CD8-positive, alpha-beta memory T cell (primary cell): Measurements from ENCODE around the gene GPAM. TPM values are rescaled to one million over a fixed set of nuclear protein-coding genes. Genes with fewer than 3 reads are reported as not detected.

Experiments used
- CTCF ChIA-PET: fragments of 350-600 bp; sonication (Branson Sonifier 250); formaldehyde crosslinking; loops from one replicate; lab custom pipeline; 2021; ENCODE audit warnings: antibody characterized with exemption; lab: Charles Lee
- POLR2A ChIA-PET: fragments of 350-600 bp; sonication (Branson Sonifier 250); formaldehyde crosslinking; loops from one replicate; lab custom pipeline; 2021; ENCODE audit warnings: antibody characterized with exemption; lab: Charles Lee
- DNase-seq, 5 donors: peaks; one replicate each; pipeline versions ENCODE4 v3.0.0 to v3.0.0-alpha.2; 2020 to 2022; ENCODE audit warnings: mixed read lengths in 1 of 5
- H3K27ac ChIP-seq: one replicate; pipeline ENCODE4 v1.7.0; 2013; ENCODE audit warnings: low read depth, mild to moderate bottlenecking, low read length, moderate library complexity
- H3K27me3 ChIP-seq: 2 replicates; pipeline ENCODE4 v1.7.0; 2013; ENCODE audit warnings: low read length, mild to moderate bottlenecking; ENCODE audit not compliant: insufficient read depth, poor library complexity, severe bottlenecking
- H3K36me3 ChIP-seq: 2 replicates; pipeline ENCODE4 v1.7.0; 2013; ENCODE audit warnings: mild to moderate bottlenecking, low read length, moderate library complexity; ENCODE audit not compliant: insufficient read depth
- H3K4me1 ChIP-seq: 2 replicates; pipeline ENCODE4 v1.7.0; 2013; ENCODE audit warnings: mild to moderate bottlenecking, low read length, moderate library complexity; ENCODE audit not compliant: insufficient read depth
- H3K4me3 ChIP-seq: 2 replicates; pipeline ENCODE4 v1.7.0; 2013; ENCODE audit warnings: mild to moderate bottlenecking, low read length
- H3K9me3 ChIP-seq: 2 replicates; pipeline ENCODE4 v1.7.0; 2013; ENCODE audit warnings: mild to moderate bottlenecking, low read length
- H3K27ac Mint-ChIP-seq, 8 donors: one replicate each; pipeline ENCODE4 v1.8.0; 2020 to 2021; ENCODE audit warnings: mixed read lengths in 8 of 8, mild to moderate bottlenecking in 6 of 8, inconsistent platforms in 3 of 8, moderate library complexity in 3 of 8
- H3K27me3 Mint-ChIP-seq, 2 donors: one replicate each; pipeline ENCODE4 v1.8.0; 2020 to 2021; ENCODE audit warnings: mixed read lengths in 2 of 2, mild to moderate bottlenecking in 1 of 2, moderate library complexity in 1 of 2
- H3K36me3 Mint-ChIP-seq, 3 donors: one replicate each; pipeline ENCODE4 v1.8.0; 2020 to 2021; ENCODE audit warnings: mixed read lengths in 3 of 3, inconsistent platforms in 1 of 3, mild to moderate bottlenecking in 1 of 3
- H3K4me1 Mint-ChIP-seq, 3 donors: one replicate each; pipeline ENCODE4 v1.8.0; 2020 to 2021; ENCODE audit warnings: mixed read lengths in 3 of 3, inconsistent platforms in 1 of 3, mild to moderate bottlenecking in 1 of 3
- H3K4me3 Mint-ChIP-seq, 7 donors: one replicate each; pipeline ENCODE4 v1.8.0; 2020 to 2021; ENCODE audit warnings: mixed read lengths in 7 of 7, mild to moderate bottlenecking in 6 of 7, moderate library complexity in 4 of 7, inconsistent platforms in 2 of 7
- H3K9me3 Mint-ChIP-seq, 5 donors: one replicate each; pipeline ENCODE4 v1.8.0; 2020 to 2022; ENCODE audit warnings: mixed read lengths in 5 of 5, mild to moderate bottlenecking in 3 of 5, moderate library complexity in 2 of 5, inconsistent platforms in 1 of 5
- polyA plus RNA-seq: library from polyadenylated mRNA; unstranded; fragments of 300-500 nt; fragmentation: Illumina TruSeq; gene quantifications from one replicate; pipeline ENCODE4 v1.2.3, GENCODE V29; 2021
- total RNA-seq, 2 experiments: library from RNA; stranded (reverse); gene quantifications; one replicate each; pipeline ENCODE4 v1.2.3, GENCODE V29; 2021

GPAM gene
- total and polyA plus RNA-seq, 3 experiments from 2014 or later, result 1.7 to 17.2 (median 16.4) TPM

GRCh38 chr10:112173206-112173605, 10.4 kb downstream of the GPAM start:
- H3K27ac Mint-ChIP-seq, result no peak overlapping the region
- no peaks in the 10 kb centered on the region for H3K27me3 Mint-ChIP-seq
- ChIA-PET CTCF (no interaction called here), POLR2A (no interaction called here)
- H3K9me3 ChIP-seq, result no peaks in the 10 kb centered on the region
- H3K27me3 ChIP-seq, result no peaks in the 10 kb centered on the region
- DNase-seq, result no peak
- H3K4me3 ChIP-seq, result no peak overlapping the region
- H3K4me1 Mint-ChIP-seq, result no peaks in the 10 kb centered on the region
- H3K36me3 Mint-ChIP-seq, result peaks cover 0 to 93% (median 33%) of the 10 kb centered on the region in 3 donors
- no peaks in the 10 kb centered on the region for H3K9me3 Mint-ChIP-seq
- peaks cover 9% of the 10 kb centered on the region for H3K36me3 ChIP-seq
- H3K27ac ChIP-seq, result no peak overlapping the region
- H3K4me3 Mint-ChIP-seq, result no peak overlapping the region
- H3K4me1 ChIP-seq, result no peaks in the 10 kb centered on the region

GRCh38 chr10:112168733-112169132, 14.8 kb downstream of the GPAM start:
- Histone ChIP-seq H3K9me3 (no peaks in the 10 kb centered on the region), H3K27ac (no peak overlapping the region), H3K4me3 (no peak overlapping the region), H3K27me3 (no peaks in the 10 kb centered on the region), H3K4me1 (no peaks in the 10 kb centered on the region), H3K36me3 (peaks cover 13% of the 10 kb centered on the region)
- ChIA-PET CTCF (interaction anchor here (0.8 kb wide), 1 partner anchor 1611 kb away, joined by 3 read pairs; no protein-coding TSS in a partner anchor), POLR2A (interaction anchor here (0.6 kb wide), 1 partner anchor 1888 kb away, joined by 7 read pairs; no protein-coding TSS in a partner anchor)
- Mint-ChIP-seq H3K4me3 (no peak overlapping the region), H3K27me3 (no peaks in the 10 kb centered on the region), H3K9me3 (no peaks in the 10 kb centered on the region), H3K36me3 (peaks cover 3 to 89% (median 42%) of the 10 kb centered on the region in 3 donors), H3K4me1 (no peaks in the 10 kb centered on the region), H3K27ac (no peak overlapping the region)
- no peak for DNase-seq

DNA sequence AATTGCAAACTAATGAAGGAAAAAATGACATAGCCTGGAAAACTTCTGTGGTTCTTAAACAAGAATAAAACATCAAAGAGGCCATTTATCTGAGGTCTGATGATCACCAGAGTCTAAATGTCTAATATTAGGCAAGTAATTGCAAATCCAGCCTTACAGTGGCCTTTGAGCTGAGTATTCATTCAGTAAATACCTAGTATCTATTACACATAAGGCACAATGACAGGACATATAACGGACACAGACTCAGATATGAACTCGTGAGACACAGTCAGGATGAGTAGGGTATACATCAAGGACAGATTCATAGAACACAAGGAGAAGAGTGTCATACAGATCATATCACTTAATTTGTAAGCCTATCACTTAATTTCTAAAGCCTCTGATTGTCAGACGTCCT, 16.8 kb downstream of the GPAM start:
- H3K36me3 Mint-ChIP-seq, result peaks cover 3 to 87% (median 41%) of the 10 kb centered on the region in 3 donors
- H3K27me3 Mint-ChIP-seq, result no peaks in the 10 kb centered on the region
- DNase-seq, result no peak
- POLR2A ChIA-PET, result no interaction called here
- Histone ChIP-seq H3K36me3 (peaks cover 14% of the 10 kb centered on the region), H3K4me3 (no peak overlapping the region), H3K4me1 (no peaks in the 10 kb centered on the region), H3K27me3 (no peaks in the 10 kb centered on the region), H3K27ac (no peak overlapping the region), H3K9me3 (no peaks in the 10 kb centered on the region)
- H3K9me3 Mint-ChIP-seq, result no peaks in the 10 kb centered on the region
- H3K27ac Mint-ChIP-seq, result no peak overlapping the region
- H3K4me1 Mint-ChIP-seq, result no peaks in the 10 kb centered on the region
- H3K4me3 Mint-ChIP-seq, result no peak overlapping the region
- CTCF ChIA-PET, result no interaction called here

DNA sequence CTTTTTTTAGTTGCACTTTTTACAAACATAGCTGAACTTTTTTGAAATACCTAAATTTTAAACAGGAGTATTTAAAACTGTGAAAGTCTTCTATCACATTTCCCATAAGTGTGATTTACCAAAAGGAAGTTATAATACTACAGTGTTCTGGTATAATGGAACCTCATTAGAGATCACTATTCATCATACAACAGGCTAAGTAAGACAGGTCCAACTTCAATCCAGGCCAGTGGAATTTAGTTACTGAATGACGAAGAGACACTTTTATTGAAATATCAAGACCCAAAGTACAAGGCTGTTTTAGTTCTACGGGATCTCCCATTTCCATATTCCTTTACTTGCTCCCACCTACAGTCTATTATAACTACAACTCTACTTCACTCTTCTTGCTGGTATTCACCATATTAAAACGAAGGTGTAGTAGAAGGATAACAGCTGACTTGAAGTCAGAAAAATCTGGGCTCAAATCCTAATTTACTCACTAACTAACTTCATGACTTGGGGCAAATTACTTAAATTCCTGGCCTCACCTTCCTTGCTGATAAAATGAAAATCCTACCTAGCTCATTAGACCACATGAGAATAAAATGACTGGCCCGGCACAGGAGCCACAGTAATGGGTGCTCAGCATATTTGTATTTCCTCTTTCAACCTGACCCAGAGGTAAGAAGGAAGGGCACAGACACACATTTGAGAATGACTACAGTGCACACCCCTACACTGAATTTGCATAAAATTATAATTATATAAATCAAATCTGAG, 21.6 kb downstream of the GPAM start:
- Mint-ChIP-seq H3K9me3 (no peaks in the 10 kb centered on the region), H3K27ac (peak overlapping the region in 1 of 8 donors; percentile 9), H3K36me3 (peaks cover 6 to 88% (median 50%) of the 10 kb centered on the region in 3 donors), H3K4me1 (no peaks in the 10 kb centered on the region), H3K4me3 (no peak overlapping the region), H3K27me3 (no peaks in the 10 kb centered on the region)
- no peak overlapping the region for H3K4me3 ChIP-seq
- H3K36me3 ChIP-seq, result peaks cover 25% of the 10 kb centered on the region
- H3K27ac ChIP-seq, result no peak overlapping the region
- H3K27me3 ChIP-seq, result no peaks in the 10 kb centered on the region
- no peaks in the 10 kb centered on the region for H3K4me1 ChIP-seq
- DNase-seq, result no peak
- CTCF ChIA-PET, result interaction anchor here (1.9 kb wide), 1 partner anchor 24 kb away, joined by 7 read pairs; no protein-coding TSS in a partner anchor
- POLR2A ChIA-PET, result no interaction called here
- no peaks in the 10 kb centered on the region for H3K9me3 ChIP-seq

DNA sequence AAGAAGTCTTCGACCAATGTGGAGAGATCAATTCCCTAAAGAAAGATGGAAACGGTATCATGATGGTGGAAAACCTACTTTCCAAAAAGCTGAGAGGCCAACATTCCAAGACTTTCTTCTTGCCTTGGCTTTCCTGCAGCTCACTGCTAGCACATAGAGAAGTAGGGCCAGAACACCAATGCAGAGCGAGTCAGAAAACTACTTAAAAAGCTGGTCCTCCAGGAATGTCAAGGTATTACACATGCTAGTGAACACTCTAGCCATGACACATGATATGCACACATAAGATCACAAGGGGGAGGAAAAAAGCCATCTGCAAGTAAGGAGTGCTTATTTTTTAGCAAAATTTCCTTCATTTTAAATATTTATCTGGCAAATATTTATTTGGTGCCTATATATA, 22.7 kb downstream of the GPAM start:
- peaks cover 26% of the 10 kb centered on the region for H3K36me3 ChIP-seq
- peak overlapping the region in 1 of 8 donors; percentile 39 for H3K27ac Mint-ChIP-seq
- no peaks in the 10 kb centered on the region for H3K9me3 ChIP-seq
- no peaks in the 10 kb centered on the region for H3K4me1 Mint-ChIP-seq
- CTCF ChIA-PET, result no interaction called here
- no peaks in the 10 kb centered on the region for H3K9me3 Mint-ChIP-seq
- H3K27me3 ChIP-seq, result no peaks in the 10 kb centered on the region
- H3K27me3 Mint-ChIP-seq, result no peaks in the 10 kb centered on the region
- POLR2A ChIA-PET, result no interaction called here
- H3K4me3 ChIP-seq, result no peak overlapping the region
- no peak overlapping the region for H3K27ac ChIP-seq
- no peak for DNase-seq
- peaks cover 12 to 88% (median 48%) of the 10 kb centered on the region in 3 donors for H3K36me3 Mint-ChIP-seq
- H3K4me1 ChIP-seq, result no peaks in the 10 kb centered on the region
- no peak overlapping the region for H3K4me3 Mint-ChIP-seq

DNA sequence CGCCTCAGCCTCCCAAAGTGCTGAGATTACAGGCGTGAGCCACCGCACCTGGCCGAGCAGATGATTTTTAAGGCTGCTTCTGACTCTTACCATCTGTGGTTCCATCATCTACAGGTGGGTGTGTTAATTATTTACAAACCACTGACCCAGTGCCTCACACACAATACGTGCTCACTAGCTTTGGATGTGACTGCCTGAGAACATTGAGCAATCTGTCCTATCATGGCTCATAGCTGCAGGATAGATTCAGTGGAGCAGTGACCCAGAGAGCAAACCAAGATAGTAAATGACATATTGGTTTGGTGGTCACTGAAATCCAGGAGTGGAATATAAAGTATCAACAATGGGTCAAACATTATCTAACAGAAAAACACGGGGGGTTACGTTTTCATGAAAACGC, 24.1 kb downstream of the GPAM start:
- Histone ChIP-seq H3K4me3 (no peak overlapping the region), H3K27me3 (no peaks in the 10 kb centered on the region), H3K36me3 (peaks cover 27% of the 10 kb centered on the region), H3K4me1 (no peaks in the 10 kb centered on the region), H3K27ac (no peak overlapping the region), H3K9me3 (no peaks in the 10 kb centered on the region)
- no peak for DNase-seq
- ChIA-PET CTCF (no interaction called here), POLR2A (no interaction called here)
- H3K27me3 Mint-ChIP-seq, result no peaks in the 10 kb centered on the region
- H3K4me3 Mint-ChIP-seq, result no peak overlapping the region
- no peak overlapping the region for H3K27ac Mint-ChIP-seq
- H3K9me3 Mint-ChIP-seq, result no peaks in the 10 kb centered on the region
- peaks cover 15 to 93% (median 47%) of the 10 kb centered on the region in 3 donors for H3K36me3 Mint-ChIP-seq
- no peaks in the 10 kb centered on the region for H3K4me1 Mint-ChIP-seq

DNA sequence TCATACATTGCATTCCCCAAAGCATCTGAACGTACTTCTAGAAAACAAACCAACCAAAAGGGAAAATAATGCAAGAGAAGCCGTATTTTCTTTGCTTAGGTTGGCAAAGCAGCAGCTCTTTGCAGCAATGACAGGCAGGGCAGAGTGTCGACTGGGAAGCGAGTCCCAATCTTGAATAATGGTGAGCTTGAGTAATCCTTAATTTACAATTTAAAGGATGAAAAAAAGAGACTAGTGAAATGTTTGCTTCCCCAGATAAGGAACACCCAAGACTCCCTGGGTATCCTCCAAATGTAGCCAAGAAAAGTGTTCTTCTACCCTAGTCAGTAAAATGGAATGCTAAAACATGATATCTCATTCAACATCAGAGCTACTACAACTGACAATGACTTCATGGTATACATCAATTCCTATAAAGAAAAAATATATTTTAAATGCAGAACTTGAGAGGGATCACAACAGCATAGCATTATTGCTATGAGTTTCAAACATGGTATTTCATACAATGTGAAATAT, 32.0 kb downstream of the GPAM start:
- H3K27me3 ChIP-seq, result no peaks in the 10 kb centered on the region
- peaks cover 7 to 56% (median 26%) of the 10 kb centered on the region in 3 donors for H3K36me3 Mint-ChIP-seq
- no peak overlapping the region for H3K27ac Mint-ChIP-seq
- POLR2A ChIA-PET, result no interaction called here
- H3K4me3 ChIP-seq, result no peak overlapping the region
- H3K27ac ChIP-seq, result no peak overlapping the region
- H3K4me1 Mint-ChIP-seq, result no peaks in the 10 kb centered on the region
- H3K9me3 ChIP-seq, result no peaks in the 10 kb centered on the region
- CTCF ChIA-PET, result interaction anchor here (0.8 to 2.2 kb wide), 2 partner anchors 15 to 157 kb away, joined by 3 to 8 read pairs; no protein-coding TSS in a partner anchor
- no peaks in the 10 kb centered on the region for H3K9me3 Mint-ChIP-seq
- peaks cover 9% of the 10 kb centered on the region for H3K36me3 ChIP-seq
- no peaks in the 10 kb centered on the region for H3K27me3 Mint-ChIP-seq
- H3K4me1 ChIP-seq, result no peaks in the 10 kb centered on the region
- no peak for DNase-seq
- no peak overlapping the region for H3K4me3 Mint-ChIP-seq

GRCh38 chr10:112148331-112148730, 35.2 kb downstream of the GPAM start:
- Histone ChIP-seq H3K27me3 (no peaks in the 10 kb centered on the region), H3K4me1 (no peaks in the 10 kb centered on the region), H3K36me3 (peaks cover 3% of the 10 kb centered on the region), H3K4me3 (no peak overlapping the region), H3K27ac (no peak overlapping the region), H3K9me3 (no peaks in the 10 kb centered on the region)
- Mint-ChIP-seq H3K9me3 (no peaks in the 10 kb centered on the region), H3K4me3 (no peak overlapping the region), H3K27ac (no peak overlapping the region), H3K36me3 (peaks cover 0 to 26% (median 24%) of the 10 kb centered on the region in 3 donors), H3K27me3 (peaks cover 0 to 3% of the 10 kb centered on the region in 2 donors), H3K4me1 (no peaks in the 10 kb centered on the region)
- ChIA-PET CTCF (interaction anchor here (3.1 kb wide), 1 partner anchor 11 kb away, joined by 11 read pairs; no protein-coding TSS in a partner anchor), POLR2A (no interaction called here)
- no peak for DNase-seq
